Stimulated activated CD8-positive, alpha-beta memory T cell treated with anti-CD3 and anti-CD28 coated beads, Interleukin-7, amount 100 ng/mL, for 1 hour (primary cell): ENCODE measurements around the gene ZFP36L1.

Source experiments
- DNase-seq, 2 donors: peaks; one replicate each; pipeline ENCODE4 v3.0.0-alpha.2; 2020; ENCODE audit warnings: low read depth in 2 of 2

Gene ZFP36L1

DNA sequence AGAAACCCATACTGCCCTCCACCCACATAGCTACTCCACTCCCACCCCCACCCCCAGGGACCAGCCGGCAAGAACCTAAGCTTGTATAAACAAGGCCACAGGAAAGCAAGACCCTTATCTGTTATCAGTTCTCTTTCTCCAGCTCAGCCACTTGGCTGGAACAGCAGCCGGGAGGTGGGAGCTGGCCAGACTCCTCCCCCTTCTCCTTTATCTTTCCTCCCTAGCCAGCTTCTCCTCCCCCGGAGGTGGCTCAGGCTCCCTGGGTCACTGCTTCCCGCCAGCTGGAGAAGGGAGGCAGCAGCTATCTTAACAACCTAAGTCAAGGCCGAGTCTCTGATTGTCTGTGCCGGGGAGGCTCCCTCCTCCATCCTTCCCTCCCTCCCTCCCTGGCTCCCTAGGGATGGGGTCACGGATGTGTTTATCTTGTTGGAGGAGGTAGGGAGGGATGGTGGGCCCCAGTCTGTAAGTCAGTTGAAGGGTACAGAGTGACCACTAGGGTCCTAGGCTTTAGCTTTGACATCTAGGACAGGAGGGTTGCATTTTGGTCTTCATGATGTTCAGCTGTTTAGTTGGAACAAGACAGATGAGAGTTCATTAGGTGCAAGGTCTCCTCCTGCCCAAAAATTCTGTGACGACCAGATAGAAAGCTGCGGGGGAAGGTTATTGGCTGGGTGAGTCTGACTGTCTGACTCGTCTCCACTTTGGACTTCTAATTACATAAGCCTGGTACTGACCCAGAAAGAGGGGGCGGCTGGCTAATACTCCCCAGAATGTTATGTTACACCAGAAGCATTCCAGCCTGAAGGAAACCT, 29.7 kb downstream of the ZFP36L1 start:
- no peak for DNase-seq

DNA sequence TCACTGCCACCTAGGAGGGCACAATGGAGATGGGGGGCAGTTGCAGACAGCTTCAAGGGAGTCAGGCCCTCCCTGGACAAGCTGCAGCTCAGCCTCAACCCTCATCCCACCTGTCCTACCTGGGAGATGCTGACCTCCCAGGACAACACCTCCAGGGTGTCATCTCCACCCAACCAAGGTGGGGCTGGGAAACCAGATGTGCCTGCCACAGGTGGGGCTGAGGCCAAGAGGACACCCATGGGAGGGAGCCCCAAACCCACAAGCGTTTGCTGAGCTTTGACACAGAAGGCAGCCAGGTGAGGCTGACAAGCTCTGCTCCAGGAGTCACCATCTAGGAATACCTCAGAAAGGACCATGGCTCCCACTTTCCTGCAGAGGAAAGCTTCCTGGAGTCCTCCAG, 31.5 kb downstream of the ZFP36L1 start:
- DNase-seq: no peak

DNA sequence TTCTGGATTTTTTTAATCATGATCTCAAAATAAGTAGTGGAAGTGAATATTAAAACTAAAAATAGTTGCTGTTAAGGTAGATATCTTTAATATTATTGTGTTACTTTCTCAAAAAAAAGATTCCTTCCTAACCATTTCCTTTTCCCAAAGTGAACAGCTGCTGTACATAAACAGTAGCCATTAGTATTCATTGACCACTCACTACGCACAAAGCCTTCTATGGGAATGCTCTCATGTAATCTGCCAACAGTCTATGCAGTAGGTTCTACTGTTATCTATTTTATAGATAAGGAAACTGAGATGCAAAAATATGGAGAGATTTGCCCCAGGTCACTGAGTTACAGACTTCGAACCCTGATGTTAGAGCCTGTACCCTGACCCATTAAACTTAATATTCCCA, 32.1 kb downstream of the ZFP36L1 start:
- no peak for DNase-seq

DNA sequence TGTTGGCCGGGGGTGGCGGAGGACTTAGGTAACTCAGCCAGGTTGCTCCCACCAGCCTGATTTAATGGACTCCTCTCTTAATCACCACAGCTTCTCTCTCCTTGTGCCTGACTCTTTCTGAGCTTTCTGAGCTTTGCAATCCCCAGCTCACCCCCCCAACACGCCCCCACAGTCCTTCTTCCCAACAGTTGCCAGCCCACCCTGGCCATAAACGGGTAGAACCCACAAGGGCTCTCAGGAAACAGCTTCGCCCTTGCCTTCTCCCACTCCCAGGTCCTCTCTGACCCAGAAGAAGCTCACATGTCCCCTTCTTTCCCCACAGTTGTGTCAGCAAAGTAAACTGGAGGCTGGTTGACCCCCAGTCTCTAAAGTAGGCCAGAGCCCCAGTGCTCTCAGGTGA, 32.9 kb downstream of the ZFP36L1 start:
- no peak for DNase-seq

DNA sequence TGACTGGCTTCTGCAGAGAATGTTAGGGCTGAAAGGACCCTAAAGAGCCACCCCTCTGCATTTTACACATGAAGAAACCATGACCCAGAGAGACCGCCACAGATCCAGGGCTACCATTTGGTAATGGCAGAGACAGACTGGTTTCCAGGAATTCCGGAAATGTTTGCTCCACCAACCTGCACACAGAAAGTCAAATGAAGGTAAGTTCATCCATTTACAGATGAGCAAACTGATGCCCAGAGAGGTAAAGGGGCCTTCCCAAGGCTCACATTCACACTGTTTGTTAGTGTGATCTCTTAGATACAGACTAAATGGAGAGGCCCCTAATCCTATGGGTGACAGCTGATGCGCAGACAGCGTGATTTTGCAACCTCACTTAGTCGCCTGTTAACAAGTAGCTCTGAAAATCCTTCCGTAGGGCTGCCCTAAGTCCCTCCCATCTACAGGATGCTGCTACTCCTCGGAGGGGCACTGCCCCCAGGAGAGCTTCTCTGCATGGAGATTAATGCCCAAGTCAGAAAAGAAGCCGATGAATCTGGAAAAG, 33.8 kb downstream of the ZFP36L1 start:
- no peak for DNase-seq

DNA sequence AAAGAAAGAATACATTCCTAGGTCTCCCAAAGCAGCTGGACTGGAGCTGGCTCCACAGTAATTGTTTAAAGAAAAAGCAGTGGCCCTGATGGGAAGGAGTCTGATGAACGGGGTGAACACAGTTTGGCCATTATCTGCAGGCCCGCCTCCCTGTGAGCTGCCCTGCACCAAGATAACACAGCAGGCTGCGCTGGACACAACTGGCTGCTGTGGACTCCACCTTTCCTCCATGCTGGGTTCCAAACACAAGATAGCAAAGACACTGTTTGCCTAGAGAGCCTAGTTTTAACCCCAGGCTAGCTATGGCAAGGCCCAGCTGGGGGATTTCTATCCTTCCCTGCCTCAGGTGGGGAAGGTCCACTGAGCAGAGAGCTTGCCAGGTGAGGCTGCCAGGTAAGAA, 34.6 kb downstream of the ZFP36L1 start:
- no peak for DNase-seq

DNA sequence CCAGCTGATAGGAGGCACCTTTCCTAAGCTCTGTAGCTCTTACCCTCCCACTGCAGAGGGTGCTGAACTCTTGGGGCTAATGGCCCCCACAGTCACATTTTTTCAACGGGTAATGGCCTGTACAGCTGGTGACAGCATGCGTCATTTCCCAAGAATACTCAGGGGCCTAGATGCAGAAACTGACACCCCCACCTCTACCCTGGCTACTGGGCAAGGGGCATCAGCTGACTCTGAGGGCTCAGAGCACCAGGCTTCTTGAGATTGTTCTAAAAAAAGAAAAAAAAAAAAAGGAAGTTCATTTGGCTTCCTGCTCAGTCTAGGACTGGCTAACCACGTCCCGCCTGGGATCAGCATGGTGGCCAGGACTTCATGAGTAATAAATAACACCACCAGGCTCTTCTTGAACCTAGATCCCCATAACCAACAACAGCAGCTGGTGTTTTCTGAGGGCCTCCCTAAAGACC, 35.2 kb downstream of the ZFP36L1 start:
- DNase-seq: no peak

DNA sequence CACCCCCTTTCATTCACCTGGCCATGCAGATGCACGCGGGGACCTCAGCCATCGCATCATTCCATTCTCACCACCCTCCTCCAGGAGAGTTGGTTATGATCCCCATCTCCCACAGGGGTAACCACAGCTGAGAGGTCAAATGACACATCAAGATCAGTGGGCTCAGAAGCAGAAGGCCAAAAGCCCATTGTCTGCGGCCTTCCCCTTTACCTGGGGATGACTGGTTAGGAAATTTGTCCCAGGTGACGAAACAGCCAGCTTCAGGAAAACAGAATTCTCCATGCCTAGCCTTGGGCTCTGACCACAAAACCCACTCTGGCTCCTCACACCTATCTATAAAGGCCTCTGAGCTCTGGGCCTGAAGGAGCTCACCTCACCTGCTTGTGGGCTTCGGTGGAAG, 36.1 kb downstream of the ZFP36L1 start:
- DNase-seq: no peak

DNA sequence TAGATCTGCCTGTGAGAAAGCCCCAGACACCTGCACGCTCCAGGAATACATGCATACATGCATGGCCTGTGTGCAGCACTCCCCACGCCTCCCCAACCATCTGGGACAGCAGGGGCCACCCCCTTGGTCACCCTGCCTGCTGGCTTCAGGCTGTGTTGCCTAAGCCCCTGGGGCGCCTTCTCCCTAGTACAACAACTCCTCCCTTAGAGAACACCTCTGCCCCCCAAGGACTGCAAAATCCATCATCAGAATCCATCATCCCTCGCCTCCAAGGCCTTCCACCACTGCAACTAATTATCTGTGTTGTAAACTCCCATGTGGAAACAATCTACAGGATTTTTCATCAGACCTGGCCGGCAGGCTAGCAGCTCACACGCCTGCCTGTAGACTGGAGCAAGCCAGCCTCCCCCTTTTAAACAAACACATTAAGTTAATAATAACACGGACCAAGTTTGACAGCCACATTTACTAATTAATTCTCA, 36.8 kb downstream of the ZFP36L1 start:
- no peak for DNase-seq

DNA sequence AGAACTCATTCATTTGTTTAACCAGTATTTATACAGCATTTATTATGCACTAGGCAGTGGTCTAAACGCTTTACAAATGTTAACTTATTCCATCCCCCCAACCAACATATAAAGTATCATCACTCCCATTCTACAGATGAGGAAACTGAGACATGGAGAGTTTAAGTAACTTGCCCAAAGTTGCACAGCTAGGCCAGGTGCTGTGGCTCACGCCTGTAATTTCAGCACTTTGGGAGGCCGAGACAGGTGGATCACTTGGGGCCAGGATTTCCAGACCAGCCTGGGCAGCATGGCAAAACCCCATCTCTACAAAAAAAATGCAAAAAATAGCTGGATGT, 37.9 kb downstream of the ZFP36L1 start:
- no peak for DNase-seq

DNA sequence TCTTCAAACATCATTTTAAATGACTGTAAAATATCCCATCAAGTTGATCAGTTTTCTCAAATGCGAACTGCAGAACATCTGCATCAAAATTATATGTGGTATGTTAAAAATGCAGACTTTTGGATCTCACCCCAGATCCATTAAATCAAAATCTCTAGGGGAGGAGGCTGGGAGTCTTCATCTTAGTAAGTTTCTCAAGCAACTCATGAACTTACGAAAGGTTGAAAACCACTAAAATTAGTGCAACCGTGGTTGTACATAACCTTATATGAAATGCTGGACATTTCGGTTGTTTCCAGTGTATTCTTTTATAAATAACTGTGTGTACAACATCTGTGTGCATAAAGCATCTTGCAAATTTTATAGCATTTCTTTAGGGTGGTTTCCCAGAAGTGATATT, 39.2 kb downstream of the ZFP36L1 start:
- no peak for DNase-seq

DNA sequence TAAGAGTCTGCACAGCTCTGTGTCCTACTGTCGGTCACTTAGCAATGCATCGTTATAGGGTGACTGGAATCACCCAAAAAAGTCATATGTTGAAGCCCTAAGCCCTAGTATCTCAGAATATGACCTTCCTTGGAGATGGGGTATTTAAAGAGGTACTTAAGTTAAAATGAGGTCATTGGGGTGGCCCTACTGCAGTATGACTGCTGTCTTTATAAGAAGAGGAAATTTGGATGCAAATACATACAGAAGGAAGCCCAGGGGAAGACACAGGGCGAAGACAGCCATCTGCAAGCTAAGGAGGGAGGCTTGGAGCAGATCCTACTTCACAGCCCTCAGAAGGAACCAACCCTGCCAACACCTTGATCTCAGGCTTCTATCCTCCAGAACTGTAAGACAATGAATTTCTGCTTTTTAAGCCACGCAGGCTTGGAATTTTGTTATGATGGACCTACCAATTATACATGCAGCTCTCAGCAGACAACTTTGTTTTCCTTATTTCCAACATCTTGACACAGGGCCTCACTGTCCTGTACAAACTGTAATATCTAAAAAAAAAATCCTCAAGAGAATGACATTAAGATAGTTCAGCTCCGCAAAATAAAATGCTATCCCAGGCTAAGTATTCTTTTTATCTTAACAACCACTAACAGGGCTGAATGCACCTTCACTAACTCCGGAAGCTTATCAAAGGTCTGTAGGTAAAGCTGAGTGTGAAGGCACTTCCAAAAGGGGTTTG, 40.4 kb downstream of the ZFP36L1 start:
- DNase-seq: no peak

DNA sequence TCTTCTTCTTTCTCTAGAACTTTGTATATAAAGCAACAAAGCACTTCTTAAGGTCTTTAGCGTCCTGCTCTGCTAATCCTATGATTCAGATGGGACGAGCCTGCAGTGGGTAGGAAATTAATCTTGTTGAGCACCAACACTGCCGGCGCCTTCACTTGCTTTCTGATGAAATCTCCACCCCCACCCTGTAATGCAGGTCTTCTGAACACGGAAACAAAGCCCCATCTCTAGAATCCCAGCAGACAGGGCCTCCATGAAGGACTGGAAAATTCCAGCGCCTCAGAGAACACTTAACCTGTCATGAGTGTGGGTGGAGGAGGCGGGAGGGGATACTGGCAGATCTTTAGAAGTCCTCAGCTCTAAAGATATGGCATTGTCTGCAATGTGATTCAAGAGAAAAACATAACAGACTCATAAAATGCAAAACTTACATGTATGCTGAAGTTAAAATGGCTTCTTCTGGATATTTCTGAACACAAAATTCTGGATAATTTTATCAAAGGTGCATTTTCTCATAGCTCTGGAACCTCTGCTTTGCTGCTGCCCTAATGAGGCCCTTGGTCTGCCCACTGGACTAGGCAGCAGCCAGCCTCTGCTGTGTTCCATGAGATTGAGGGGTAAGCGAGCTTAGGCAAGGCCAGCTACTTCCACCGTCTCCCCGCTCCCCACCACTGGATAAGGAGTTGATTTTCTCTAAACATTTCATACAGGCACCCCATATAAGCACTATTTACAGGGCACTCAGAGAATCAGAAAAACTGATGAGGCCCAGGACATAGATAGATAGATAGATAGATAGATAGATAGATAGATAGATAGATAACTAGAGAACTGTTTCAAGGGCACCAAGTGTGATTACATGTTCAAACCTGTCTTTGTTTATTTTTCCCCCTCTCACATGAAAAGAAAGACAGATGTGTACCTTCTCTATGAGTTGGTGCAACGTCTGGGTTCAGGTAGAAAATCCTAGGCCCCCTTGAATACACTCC, 43.1 kb downstream of the ZFP36L1 start:
- no peak for DNase-seq

DNA sequence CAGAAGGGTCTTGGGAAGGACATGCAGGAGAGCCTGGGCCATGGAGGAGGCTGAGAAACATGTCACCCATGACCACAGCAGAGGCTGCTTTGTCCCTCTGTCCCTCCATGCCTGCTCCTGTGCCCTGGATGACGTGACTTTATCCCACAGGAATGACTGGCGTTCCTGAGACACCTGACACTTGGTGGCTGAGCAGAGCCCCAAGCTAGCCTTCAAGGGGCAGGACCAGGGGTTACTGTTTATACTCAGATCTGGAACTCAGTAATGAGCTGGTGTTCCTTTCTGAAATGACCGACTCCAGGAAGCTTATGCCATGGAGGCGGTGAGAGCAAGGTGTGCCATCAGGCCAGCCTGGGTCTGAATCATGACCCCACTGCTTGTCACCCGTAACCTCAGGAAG, 44.2 kb downstream of the ZFP36L1 start:
- no peak for DNase-seq

DNA sequence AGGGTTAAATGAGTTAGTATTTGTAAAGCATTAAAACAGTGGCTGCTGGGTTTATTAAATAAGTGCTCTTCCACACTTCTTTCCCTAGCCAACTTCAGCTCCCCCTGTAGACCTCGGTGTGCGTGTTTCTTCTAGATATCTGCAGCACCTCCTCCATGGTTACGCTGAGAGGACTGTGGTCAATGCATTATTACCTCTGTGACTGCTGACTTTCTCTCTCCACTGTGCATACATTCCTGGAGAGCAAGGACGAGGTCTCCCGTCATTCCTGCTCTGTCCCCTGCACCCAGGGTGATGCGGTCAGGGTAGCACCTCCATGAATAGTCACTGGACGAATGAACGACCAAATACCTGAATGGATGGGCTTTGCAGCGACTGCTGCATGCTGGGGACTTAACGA, 44.6 kb downstream of the ZFP36L1 start:
- DNase-seq: no peak

DNA sequence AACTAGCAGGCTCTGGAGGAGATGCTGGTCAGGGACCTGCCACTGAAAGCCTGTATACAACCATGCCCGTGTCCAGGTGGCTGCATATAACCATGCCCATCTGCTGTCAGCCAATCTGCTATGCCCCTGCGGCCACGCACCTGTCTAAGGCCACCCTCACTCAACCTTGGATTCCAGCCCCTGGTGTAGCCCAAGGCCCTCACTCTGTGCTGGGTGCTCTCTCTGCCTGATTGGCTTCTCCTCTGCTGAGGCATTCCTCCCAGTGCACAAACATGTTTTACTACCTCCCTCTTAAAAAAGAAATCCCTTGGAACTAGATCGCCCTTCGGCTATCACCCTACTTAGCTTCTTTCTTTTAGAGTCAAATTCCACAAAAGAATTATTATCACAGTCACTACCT, 45.5 kb downstream of the ZFP36L1 start:
- DNase-seq: no peak

DNA sequence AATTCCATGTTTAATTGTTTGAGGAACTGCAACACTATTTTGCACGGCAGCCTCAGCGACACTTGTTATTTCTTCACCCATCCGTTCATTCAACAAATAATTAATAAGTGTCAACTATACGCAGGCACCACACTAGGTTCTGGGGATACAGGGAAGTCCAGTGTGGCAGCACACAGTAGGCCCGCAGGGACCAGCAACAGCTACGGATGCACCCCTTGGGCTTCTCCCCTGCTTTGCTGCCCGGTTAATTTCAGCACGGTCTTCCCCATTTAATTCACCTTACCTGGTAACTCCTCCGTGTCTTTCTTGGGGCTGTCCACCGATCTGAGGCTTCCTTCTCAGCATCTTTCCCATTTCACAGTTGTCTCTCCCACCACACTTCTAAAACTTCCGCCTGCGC, 48.3 kb downstream of the ZFP36L1 start:
- DNase-seq: no peak

DNA sequence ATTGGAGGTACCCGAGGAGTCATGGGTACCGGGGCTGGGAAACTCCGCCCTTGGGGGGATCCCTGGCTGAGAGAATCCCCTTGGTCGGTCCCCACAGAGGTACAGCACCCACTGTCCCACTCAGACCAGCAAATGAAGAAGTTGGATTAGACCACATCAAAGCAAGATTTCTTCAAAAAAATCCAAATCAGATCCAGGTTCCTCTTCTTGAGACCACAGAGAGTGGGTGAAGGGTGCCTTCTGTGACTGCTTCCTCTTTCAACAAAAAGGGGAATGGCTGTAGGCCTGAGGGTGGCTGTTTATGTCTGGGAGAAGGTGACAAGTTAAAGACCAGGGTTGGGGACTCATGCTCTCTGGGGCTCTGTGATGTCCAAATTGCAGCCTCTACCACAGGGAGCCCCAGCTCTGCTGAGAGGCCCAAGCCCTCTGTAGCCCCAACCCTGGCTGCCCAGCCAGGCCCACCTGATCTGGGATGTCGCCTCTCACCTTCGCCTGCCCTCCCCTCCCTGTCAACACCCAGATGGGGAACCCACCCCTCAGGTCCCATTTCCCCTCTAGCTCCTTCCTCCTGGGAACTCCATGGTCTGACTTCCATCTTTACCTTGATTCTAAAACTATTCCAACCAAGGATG, 50.9 kb downstream of the ZFP36L1 start:
- DNase-seq: no peak

DNA sequence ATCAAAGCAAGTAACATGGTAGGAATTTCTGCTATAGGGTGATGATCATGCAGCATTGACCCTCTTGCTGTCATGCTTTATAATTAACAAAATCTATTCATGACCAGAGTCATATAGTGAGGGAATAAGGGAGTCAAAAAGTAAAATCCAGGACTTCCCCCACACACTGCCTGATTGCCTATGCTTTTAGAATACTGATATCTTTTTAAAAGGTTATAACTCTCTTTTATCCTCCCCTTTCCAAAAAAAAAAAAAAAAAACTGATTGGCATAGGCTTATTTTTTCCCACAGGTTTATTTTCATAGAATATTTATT, 51.4 kb downstream of the ZFP36L1 start:
- DNase-seq: no peak

DNA sequence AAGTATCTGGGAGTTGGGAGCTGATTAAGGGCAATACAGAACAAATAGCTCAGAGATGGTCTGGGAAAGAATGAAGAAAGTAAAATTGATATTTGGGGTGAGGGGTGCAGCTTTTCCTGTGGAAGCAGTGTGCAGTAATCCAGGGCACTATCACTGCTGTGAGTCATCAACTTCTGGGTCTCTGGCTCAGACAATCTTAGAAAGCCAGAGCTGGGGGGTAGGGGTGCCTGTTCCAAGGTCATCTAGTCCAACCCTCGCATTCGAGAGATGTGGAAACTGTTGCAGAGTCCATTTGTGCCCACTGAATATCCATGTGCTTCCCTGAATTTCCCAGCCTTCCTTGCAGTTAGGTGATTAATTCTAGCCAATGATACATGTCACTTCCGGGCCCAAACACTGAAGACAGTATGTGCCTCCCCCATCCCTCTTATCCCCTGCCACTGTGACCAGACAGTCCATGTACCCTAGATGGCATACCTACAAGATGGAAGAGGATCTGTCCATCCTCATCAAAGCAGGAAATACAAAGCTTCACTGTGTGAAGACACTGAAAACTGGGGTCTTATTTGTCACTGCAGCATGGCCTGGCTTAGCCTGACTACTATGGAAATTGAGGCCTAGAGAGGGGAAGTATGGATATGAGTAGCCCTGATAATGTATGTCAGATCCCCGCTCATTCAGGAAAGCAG, 51.9 kb downstream of the ZFP36L1 start:
- no peak for DNase-seq

DNA sequence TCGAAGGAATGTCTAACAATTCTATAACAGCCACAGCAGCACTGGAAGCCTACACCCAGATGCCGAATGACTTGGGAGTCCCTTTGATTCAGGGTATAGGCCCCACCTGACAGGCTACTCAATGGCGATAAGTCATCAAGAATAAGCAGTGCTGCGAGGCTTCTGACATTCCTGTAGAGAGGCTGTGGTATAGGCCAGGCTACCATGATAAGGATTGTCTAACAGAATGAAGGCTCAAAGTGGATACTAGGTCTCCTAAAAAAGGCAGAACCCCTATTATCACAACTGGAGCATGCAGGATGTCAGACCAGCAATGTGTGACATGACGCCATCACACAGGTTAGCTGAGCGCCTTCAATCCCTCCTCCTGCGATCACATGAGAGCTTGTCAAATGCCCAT, 53.2 kb downstream of the ZFP36L1 start:
- no peak for DNase-seq
